KMS-11 (cell line): ENCODE measurements around the gene CUL2.
"Not testable (repeated sequence)": the region's sequence is repeated elsewhere in the genome, so short reads cannot be mapped to it uniquely, and the experiment has no call there.

ENCODE experiments used
- H2AFZ ChIP-seq: fragments of 200-600 bp; sonication (generic); 2 replicates; pipeline ENCODE4 v1.6.1; 2016; ENCODE audit warnings: antibody characterized with exemption, mixed run types, low read depth
- H3K27ac ChIP-seq: fragments of 200-600 bp; sonication (generic); 2 replicates; pipeline ENCODE4 v1.6.1; 2016; ENCODE audit warnings: mild to moderate bottlenecking, mixed run types
- H3K27me3 ChIP-seq: fragments of 200-600 bp; sonication (generic); 2 replicates; pipeline ENCODE4 v1.6.1; 2017; ENCODE audit warnings: mild to moderate bottlenecking, low read depth, mixed run types, moderate library complexity; ENCODE audit not compliant: insufficient read depth
- H3K36me3 ChIP-seq: fragments of 200-600 bp; sonication (generic); 2 replicates; pipeline ENCODE4 v1.6.1; 2017; ENCODE audit warnings: mild to moderate bottlenecking, mixed run types; ENCODE audit not compliant: insufficient read depth
- H3K4me1 ChIP-seq: fragments of 200-600 bp; sonication (generic); 2 replicates; pipeline ENCODE4 v1.6.1; 2016; ENCODE audit warnings: mild to moderate bottlenecking, low read depth, mixed run types; ENCODE audit not compliant: poor library complexity, severe bottlenecking
- H3K4me2 ChIP-seq: fragments of 200-600 bp; sonication (generic); 2 replicates; pipeline ENCODE4 v1.7.0; 2016; ENCODE audit warnings: mild to moderate bottlenecking, mixed run types
- H3K4me3 ChIP-seq: fragments of 200-600 bp; sonication (generic); IDR thresholded peaks from 2 replicates; pipeline ENCODE4 v1.6.1; 2017; ENCODE audit warnings: low read depth, low read length, mixed read lengths; ENCODE audit not compliant: insufficient read depth
- H3K79me2 ChIP-seq: fragments of 200-600 bp; sonication (generic); 2 replicates; pipeline ENCODE4 v1.6.1; 2016; ENCODE audit warnings: low read depth, mixed run types; ENCODE audit not compliant: insufficient read depth
- H3K9ac ChIP-seq: fragments of 200-600 bp; sonication (generic); 2 replicates; pipeline ENCODE4 v1.6.1; 2016; ENCODE audit warnings: mild to moderate bottlenecking, mixed run types
- H4K20me1 ChIP-seq: fragments of 200-600 bp; sonication (generic); 2 replicates; pipeline ENCODE4 v1.6.1; 2016; ENCODE audit warnings: mild to moderate bottlenecking, mixed run types; ENCODE audit not compliant: insufficient read depth
- CTCF ChIP-seq: fragments of 200-600 bp; sonication (generic); conservative IDR thresholded peaks from 2 replicates; pipeline ENCODE4 v1.6.1; 2017; ENCODE audit warnings: low read depth, mild to moderate bottlenecking, antibody characterized with exemption, low read length, moderate library complexity, mixed read lengths

Gene CUL2

GRCh38 chr10:34971606-34972334, 118.4 kb downstream of the CUL2 start:
- not testable (repeated sequence) for H3K4me3 ChIP-seq, H2AFZ ChIP-seq, H3K27me3 ChIP-seq, H3K4me2 ChIP-seq, H3K4me1 ChIP-seq, H3K9ac ChIP-seq, H3K27ac ChIP-seq, H3K79me2 ChIP-seq, H4K20me1 ChIP-seq, H3K36me3 ChIP-seq

- TF ChIP-seq CTCF, result no peak
Observed at GRCh38 chr10:34969171-34969570, 121.0 kb downstream of the CUL2 start.

GRCh38 chr10:34967335-34967880, 122.7 kb downstream of the CUL2 start:
- H3K4me3 ChIP-seq, result no peak overlapping the region
- H3K4me2 ChIP-seq, result no peak overlapping the region
- H3K9ac ChIP-seq, result no peak overlapping the region
- no peaks in the 10 kb centered on the region for H3K36me3 ChIP-seq
- no peaks in the 10 kb centered on the region for H3K79me2 ChIP-seq
- H3K27me3 ChIP-seq, result no peaks in the 10 kb centered on the region
- no peaks in the 10 kb centered on the region for H3K4me1 ChIP-seq
- no peak overlapping the region for H2AFZ ChIP-seq
- H4K20me1 ChIP-seq, result no peaks in the 10 kb centered on the region
- TF ChIP-seq CTCF, result no peak
- H3K27ac ChIP-seq, result no peak overlapping the region

More at GRCh38 chr10:34969171-34969570, 121.0 kb downstream of the CUL2 start:
- Histone ChIP-seq H4K20me1 (no peaks in the 10 kb centered on the region), H3K36me3 (no peaks in the 10 kb centered on the region), H3K79me2 (no peaks in the 10 kb centered on the region), H3K4me1 (no peaks in the 10 kb centered on the region), H3K4me2 (no peak overlapping the region), H3K27me3 (no peaks in the 10 kb centered on the region), H2AFZ (no peak overlapping the region), H3K9ac (no peak overlapping the region), H3K27ac (no peak overlapping the region), H3K4me3 (no peak overlapping the region)

- Histone ChIP-seq H3K4me3 (no peak overlapping the region), H3K36me3 (no peaks in the 10 kb centered on the region), H3K27ac (no peak overlapping the region), H3K79me2 (no peaks in the 10 kb centered on the region), H3K27me3 (no peaks in the 10 kb centered on the region), H4K20me1 (no peaks in the 10 kb centered on the region), H3K4me1 (no peaks in the 10 kb centered on the region), H2AFZ (no peak overlapping the region), H3K9ac (no peak overlapping the region), H3K4me2 (no peak overlapping the region)
- TF ChIP-seq CTCF, result no peak
Observed at GRCh38 chr10:34966451-34966850, 123.7 kb downstream of the CUL2 start.

GRCh38 chr10:34966040-34966439, 124.1 kb downstream of the CUL2 start:
- H3K9ac ChIP-seq, result no peak overlapping the region
- no peaks in the 10 kb centered on the region for H3K4me1 ChIP-seq
- H3K4me2 ChIP-seq, result no peak overlapping the region
- no peak overlapping the region for H2AFZ ChIP-seq
- no peak overlapping the region for H3K27ac ChIP-seq
- no peaks in the 10 kb centered on the region for H3K36me3 ChIP-seq
- H3K4me3 ChIP-seq, result no peak overlapping the region
- no peaks in the 10 kb centered on the region for H4K20me1 ChIP-seq
- H3K79me2 ChIP-seq, result no peaks in the 10 kb centered on the region
- TF ChIP-seq CTCF, result no peak
- H3K27me3 ChIP-seq, result no peaks in the 10 kb centered on the region
